Right lobe of liver (tissue), 4 donors: ENCODE results near the gene COL18A1.

ENCODE experiments used
- POLR2A ChIP-seq: fragments of 450-650 bp; IDR thresholded peaks from one replicate; pipeline ENCODE4 v1.6.1; 2017; ENCODE audit warnings: antibody characterized with exemption, mild to moderate bottlenecking
- TF ChIP-seq, protein P1 (sequence below), 4 donors: fragments of 200-600 bp in 3 of 4; fragments of 450-650 bp in 1 of 4; IDR thresholded peaks; one replicate each; pipeline versions ENCODE4 v1.5.1 to v1.8.0; 2016 to 2022; ENCODE audit warnings: antibody characterized with exemption in 4 of 4, mild to moderate bottlenecking in 2 of 4
- donor health status: DM: no; HTN: no; CAD: no.
- donor health status: DM: no; HTN: no; CAD: no.
- donor health status: DM: no; HTN: yes; CAD: no.

GRCh38 chr21:45386336-45386727 is 18.6 kb upstream of the COL18A1 start:
- TF ChIP-seq, protein P1, sequence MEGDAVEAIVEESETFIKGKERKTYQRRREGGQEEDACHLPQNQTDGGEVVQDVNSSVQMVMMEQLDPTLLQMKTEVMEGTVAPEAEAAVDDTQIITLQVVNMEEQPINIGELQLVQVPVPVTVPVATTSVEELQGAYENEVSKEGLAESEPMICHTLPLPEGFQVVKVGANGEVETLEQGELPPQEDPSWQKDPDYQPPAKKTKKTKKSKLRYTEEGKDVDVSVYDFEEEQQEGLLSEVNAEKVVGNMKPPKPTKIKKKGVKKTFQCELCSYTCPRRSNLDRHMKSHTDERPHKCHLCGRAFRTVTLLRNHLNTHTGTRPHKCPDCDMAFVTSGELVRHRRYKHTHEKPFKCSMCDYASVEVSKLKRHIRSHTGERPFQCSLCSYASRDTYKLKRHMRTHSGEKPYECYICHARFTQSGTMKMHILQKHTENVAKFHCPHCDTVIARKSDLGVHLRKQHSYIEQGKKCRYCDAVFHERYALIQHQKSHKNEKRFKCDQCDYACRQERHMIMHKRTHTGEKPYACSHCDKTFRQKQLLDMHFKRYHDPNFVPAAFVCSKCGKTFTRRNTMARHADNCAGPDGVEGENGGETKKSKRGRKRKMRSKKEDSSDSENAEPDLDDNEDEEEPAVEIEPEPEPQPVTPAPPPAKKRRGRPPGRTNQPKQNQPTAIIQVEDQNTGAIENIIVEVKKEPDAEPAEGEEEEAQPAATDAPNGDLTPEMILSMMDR (IDR thresholded peaks at IDR 0.05): no peak
- TF ChIP-seq POLR2A: no peak
